Small intestine (tissue), 7 donors: ENCODE results near the gene NAV2. TPM values are rescaled to one million over a fixed set of nuclear protein-coding genes. Genes with fewer than 3 reads are reported as not detected.

Experiments
- DNase-seq, 2 donors: peaks; one replicate each; pipeline versions ENCODE4 v3.0.0 to v3.0.0-alpha.2; 2013
- FAIRE-seq: peaks from 2 replicates; lab custom pipeline; 2012; peaks lifted over from hg19 to GRCh38; lab: Jason Lieb, UNC
- H3K27ac ChIP-seq, 3 donors: one replicate each; pipeline ENCODE4 v1.5.1; 2013; ENCODE audit warnings: low read length in 2 of 3, mild to moderate bottlenecking in 2 of 3, control low read depth in 1 of 3, inconsistent platforms in 1 of 3, low read depth in 1 of 3, moderate library complexity in 1 of 3
- H3K27me3 ChIP-seq, 3 donors: one replicate each; pipeline ENCODE4 v1.6.1; 2013; ENCODE audit warnings: low read length in 3 of 3, inconsistent platforms in 1 of 3; ENCODE audit not compliant: control insufficient read depth in 3 of 3, insufficient read depth in 3 of 3
- H3K36me3 ChIP-seq, 3 donors: one replicate each; pipeline ENCODE4 v1.6.1; 2013; ENCODE audit warnings: low read length in 3 of 3, inconsistent platforms in 1 of 3, low read depth in 1 of 3, mild to moderate bottlenecking in 1 of 3, moderate library complexity in 1 of 3; ENCODE audit not compliant: control insufficient read depth in 3 of 3, insufficient read depth in 2 of 3
- H3K4me1 ChIP-seq, 3 donors: one replicate each; pipeline ENCODE4 v1.6.1; 2013; ENCODE audit warnings: low read length in 2 of 3, inconsistent platforms in 1 of 3, low read depth in 1 of 3, mild to moderate bottlenecking in 1 of 3, moderate library complexity in 1 of 3; ENCODE audit not compliant: control insufficient read depth in 3 of 3, insufficient read depth in 2 of 3
- H3K4me3 ChIP-seq, 3 donors: one replicate each; pipeline ENCODE4 v1.5.1; 2013; ENCODE audit warnings: low read length in 3 of 3, control low read depth in 1 of 3, inconsistent platforms in 1 of 3, low read depth in 1 of 3, mild to moderate bottlenecking in 1 of 3, moderate library complexity in 1 of 3
- H3K9me3 ChIP-seq, 2 donors: one replicate each; pipeline ENCODE4 v1.6.1; 2013; ENCODE audit warnings: low read depth in 1 of 2, low read length in 1 of 2; ENCODE audit not compliant: control insufficient read depth in 2 of 2, insufficient read depth in 1 of 2
- WGBS, 3 donors: extraction: QIAGEN DNeasy Blood & Tissue Kit; methylation state at CpG; one replicate each; pipeline ENCODE4 v1.1.7; 2013; 5-methylcytosine and 5-hydroxymethylcytosine counted together
- polyA plus RNA-seq, 4 donors: library from polyadenylated mRNA; stranded (reverse) in 3 of 4; unstranded in 1 of 4; fragments of 200-250 nt in 3 of 4; fragments of 120-200 nt in 1 of 4; gene quantifications; one replicate each; pipeline versions ENCODE4 v1.2.1 to v1.2.3, GENCODE V29; 2013
- donor health status: healthy with polysubstance abuse.
- donor health status: control.
- donor health status: control.
- donor health status: Bipolar disorder and iron deficiency.
- donor health status: healthy.

Gene NAV2
- polyA plus RNA-seq, 4 donors: 1.6 to 6.5 (median 3.6) TPM

GRCh38 chr11:19976281-19976941 is 263.8 kb downstream of the NAV2 start:
- DNase-seq (peak; percentile 27 to 61), FAIRE-seq (no peak)
- Histone ChIP-seq H3K27ac (peak overlapping the region in 1 of 3 donors; percentile 59), H3K4me1 (peaks cover 0 to 57% (median 0%) of the 10 kb centered on the region in 3 donors), H3K9me3 (no peaks in the 10 kb centered on the region), H3K36me3 (no peaks in the 10 kb centered on the region), H3K27me3 (no peaks in the 10 kb centered on the region), H3K4me3 (no peak overlapping the region)
- 73 to 87% (median 74%) methylated on average over 7 of the region's 7 CpGs for WGBS, 3 donors

DNA sequence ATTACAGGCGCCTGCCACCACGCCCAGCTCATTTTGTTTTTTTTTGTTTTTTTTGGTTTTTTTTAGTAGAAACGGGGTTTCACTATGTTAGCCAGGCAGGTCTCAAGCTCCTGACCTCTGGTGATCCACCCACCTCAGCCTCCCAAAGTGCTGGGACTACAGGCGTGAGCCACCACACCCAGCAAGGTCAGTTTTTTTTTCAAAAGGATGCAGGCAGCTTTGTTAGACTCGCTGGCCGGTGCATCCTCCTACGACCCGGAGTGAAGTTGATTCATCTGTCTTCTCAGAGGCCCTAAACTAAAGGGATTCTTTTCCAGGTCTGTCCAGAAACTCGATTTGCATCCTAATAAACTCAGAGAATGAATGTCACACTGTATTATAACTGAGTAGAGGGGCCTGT is 265.3 kb downstream of the NAV2 start:
- FAIRE-seq: no peak
- Histone ChIP-seq H3K4me3 (no peak overlapping the region), H3K9me3 (no peaks in the 10 kb centered on the region), H3K27me3 (no peaks in the 10 kb centered on the region), H3K4me1 (peaks cover 0 to 52% (median 0%) of the 10 kb centered on the region in 3 donors), H3K36me3 (no peaks in the 10 kb centered on the region), H3K27ac (no peak overlapping the region)
- no peak for DNase-seq
- WGBS, 3 donors: 90 to 95% (median 93%) methylated on average over 9 of the region's 9 CpGs

DNA sequence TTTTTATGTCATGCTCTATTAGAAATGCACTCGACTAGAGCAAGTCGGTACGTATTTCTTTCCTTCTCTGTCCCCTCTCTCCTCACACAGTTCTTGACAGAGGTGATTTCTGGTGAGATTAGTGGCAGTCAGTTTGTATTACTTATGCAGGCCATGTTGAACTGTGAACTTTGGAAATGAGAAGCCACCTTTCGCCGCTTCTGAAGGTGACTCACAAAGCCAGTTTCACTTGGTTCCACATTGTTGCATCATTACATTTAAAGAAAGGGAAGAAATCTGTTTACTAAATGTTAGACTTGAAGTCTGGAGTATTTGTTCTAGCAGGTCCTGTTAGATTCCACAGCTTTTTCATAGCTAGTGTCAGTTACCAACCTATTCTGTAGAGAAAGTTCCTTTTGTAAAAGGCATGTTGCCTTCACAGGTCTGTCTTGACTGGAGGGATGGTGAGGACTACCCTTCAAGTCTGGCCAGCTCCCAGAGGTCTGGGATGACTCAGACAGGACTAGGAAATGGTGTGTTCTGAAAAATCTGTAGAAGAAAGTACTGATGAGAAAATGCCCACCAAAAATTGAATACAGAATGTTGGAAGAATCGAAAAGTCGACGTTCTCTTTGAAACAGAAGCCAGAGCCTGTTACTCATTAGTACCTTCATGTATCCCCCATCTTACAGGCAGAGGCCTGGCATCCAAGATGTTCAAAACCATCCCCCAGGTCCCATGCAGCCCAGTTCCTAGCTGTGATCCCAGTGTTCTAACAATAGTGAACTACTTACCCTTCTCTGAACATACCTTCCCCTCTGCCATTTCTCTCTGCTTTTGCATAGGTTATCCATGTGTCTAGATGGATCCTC is 266.3 kb downstream of the NAV2 start:
- peaks cover 0 to 48% (median 0%) of the 10 kb centered on the region in 3 donors for H3K4me1 ChIP-seq
- no peaks in the 10 kb centered on the region for H3K27me3 ChIP-seq
- H3K27ac ChIP-seq: peak overlapping the region in 2 of 3 donors; percentile 33 to 72
- H3K9me3 ChIP-seq: no peaks in the 10 kb centered on the region
- H3K36me3 ChIP-seq: no peaks in the 10 kb centered on the region
- 69 to 76% (median 73%) methylated on average over 8 of the region's 8 CpGs for WGBS, 3 donors
- FAIRE-seq (no peak), DNase-seq (peak; percentile 53 to 74)
- no peak overlapping the region for H3K4me3 ChIP-seq

DNA sequence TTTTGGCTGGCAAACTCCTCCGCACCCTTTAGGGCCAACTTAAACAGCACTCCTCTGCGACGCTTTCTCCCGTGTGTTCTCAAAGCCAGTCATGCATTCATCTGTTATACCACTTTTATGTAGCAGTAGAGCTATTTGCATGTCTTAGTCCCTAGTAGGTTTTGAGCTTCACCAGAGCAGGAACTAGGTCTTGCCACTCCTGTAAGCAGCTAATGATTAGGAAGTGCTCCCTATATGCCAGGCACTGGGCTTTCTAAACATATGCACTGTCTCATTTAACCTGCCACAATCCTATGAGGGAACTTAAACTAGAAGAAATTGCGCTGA is 266.8 kb downstream of the NAV2 start:
- peaks cover 0 to 3% (median 0%) of the 10 kb centered on the region in 3 donors for H3K36me3 ChIP-seq
- H3K4me3 ChIP-seq: no peak overlapping the region
- peaks cover 0 to 48% (median 0%) of the 10 kb centered on the region in 3 donors for H3K4me1 ChIP-seq
- FAIRE-seq (no peak), DNase-seq (no peak)
- WGBS, 3 donors: 90 to 98% (median 96%) methylated on average over 5 of the region's 5 CpGs
- no peaks in the 10 kb centered on the region for H3K9me3 ChIP-seq
- no peaks in the 10 kb centered on the region for H3K27me3 ChIP-seq
- H3K27ac ChIP-seq: no peak overlapping the region

DNA sequence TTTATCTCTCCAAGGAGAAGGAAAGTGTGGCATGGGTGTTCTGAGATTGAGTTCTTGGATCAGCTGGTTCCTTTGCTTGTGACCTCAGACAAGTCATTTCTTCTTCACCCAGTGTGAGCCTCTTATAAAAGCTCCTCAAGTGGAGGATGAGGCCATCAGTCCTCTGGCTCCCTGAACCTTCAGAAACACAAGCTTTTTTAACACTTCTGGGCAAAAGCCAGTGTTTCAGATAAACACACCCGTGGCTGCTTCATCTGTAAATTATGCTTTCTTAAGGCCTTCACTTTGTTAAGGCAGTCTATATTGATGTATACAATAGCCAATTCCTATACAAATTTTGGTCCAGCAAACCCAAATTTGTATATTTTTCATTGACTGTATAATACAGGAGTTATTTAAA is 267.8 kb downstream of the NAV2 start:
- Histone ChIP-seq H3K4me1 (peaks cover 0 to 50% (median 0%) of the 10 kb centered on the region in 3 donors), H3K4me3 (no peak overlapping the region), H3K27ac (no peak overlapping the region), H3K27me3 (no peaks in the 10 kb centered on the region), H3K36me3 (peaks cover 0 to 3% (median 0%) of the 10 kb centered on the region in 3 donors), H3K9me3 (no peaks in the 10 kb centered on the region)
- DNase-seq (no peak), FAIRE-seq (no peak)
- 41 to 56% (median 53%) methylated on average over 1 of the region's 1 CpG for WGBS, 3 donors

- Histone ChIP-seq H3K27me3 (no peaks in the 10 kb centered on the region), H3K4me1 (peaks cover 0 to 47% (median 0%) of the 10 kb centered on the region in 3 donors), H3K9me3 (no peaks in the 10 kb centered on the region), H3K27ac (peak overlapping the region in 1 of 3 donors; percentile 49), H3K36me3 (peaks cover 0 to 3% (median 0%) of the 10 kb centered on the region in 3 donors), H3K4me3 (no peak overlapping the region)
- WGBS, 3 donors: 48 to 61% (median 59%) methylated on average over 8 of the region's 8 CpGs
- DNase-seq (peak in 1 of 2 donors; percentile 54), FAIRE-seq (no peak)
These were observed 268.5 kb downstream of the NAV2 start for GRCh38 chr11:19980957-19981669.

GRCh38 chr11:19982774-19983495 is 270.3 kb downstream of the NAV2 start:
- DNase-seq (no peak), FAIRE-seq (no peak)
- peaks cover 0 to 43% (median 0%) of the 10 kb centered on the region in 3 donors for H3K4me1 ChIP-seq
- H3K9me3 ChIP-seq: no peaks in the 10 kb centered on the region
- no peak overlapping the region for H3K27ac ChIP-seq
- H3K27me3 ChIP-seq: no peaks in the 10 kb centered on the region
- no peak overlapping the region for H3K4me3 ChIP-seq
- H3K36me3 ChIP-seq: peaks cover 0 to 3% (median 0%) of the 10 kb centered on the region in 3 donors
- WGBS, 3 donors: 81 to 87% (median 83%) methylated on average over 5 of the region's 5 CpGs
